IMR-90 (cell line): Measurements from ENCODE around the gene CLMP. TPM values are rescaled to one million over a fixed set of nuclear protein-coding genes. Genes with fewer than 3 reads are reported as not detected.

Experiments used
- ATAC-seq: fragments of 200-7000 bp; cut with Tn5 transposase; 2 replicates; pipeline ENCODE4 v1.9.1; 2020; ENCODE audit warnings: low read depth, mild to moderate bottlenecking, moderate library complexity
- BruUV-seq: library from RNA; stranded (reverse); fragments of 400-500 nt; replicated peaks from 2 replicates; lab custom pipeline; 2021; lab: Mats Ljungman, UMichigan
- CTCF ChIA-PET: fragments of 300-600 bp; formaldehyde crosslinking; extraction: SDS; loops from one replicate; lab custom pipeline; 2021; ENCODE audit warnings: antibody characterized with exemption; lab: Yijun Ruan, JAX
- POLR2A ChIA-PET: fragments of 300-600 bp; sonication (Branson Sonifier 250); formaldehyde crosslinking; loops from one replicate; lab custom pipeline; 2022; ENCODE audit warnings: antibody characterized with exemption; ENCODE audit not compliant: unreplicated experiment; lab: Charles Lee
- DNase-seq: peaks from one replicate; pipeline ENCODE4 v3.0.0; 2013
- H2AFZ ChIP-seq: replicated peaks from 2 replicates; pipeline ENCODE3; 2013; ENCODE audit warnings: low read length, mild to moderate bottlenecking; ENCODE audit not compliant: poor library complexity
- H2AK5ac ChIP-seq: 2 replicates; pipeline ENCODE4 v1.6.1; 2013; ENCODE audit warnings: low read depth, low read length, inconsistent platforms
- H2AK9ac ChIP-seq: replicated peaks from 2 replicates; pipeline ENCODE3; 2013; ENCODE audit warnings: mild to moderate bottlenecking, low read depth, low read length, moderate library complexity; ENCODE audit not compliant: poor library complexity
- H2BK120ac ChIP-seq: 2 replicates; pipeline ENCODE4 v1.6.1; 2013; ENCODE audit warnings: low read depth, low read length, inconsistent platforms
- H2BK15ac ChIP-seq: 3 replicates; pipeline ENCODE4 v1.6.1; 2013; ENCODE audit warnings: low read depth, low read length, inconsistent platforms
- H2BK20ac ChIP-seq: 2 replicates; pipeline ENCODE4 v1.6.1; 2013; ENCODE audit warnings: low read depth, mild to moderate bottlenecking, inconsistent platforms, low read length, moderate library complexity
- H2BK5ac ChIP-seq: 2 replicates; pipeline ENCODE4 v1.6.1; 2013; ENCODE audit warnings: mild to moderate bottlenecking, low read depth, low read length, inconsistent platforms; ENCODE audit not compliant: poor library complexity, severe bottlenecking
- H3K14ac ChIP-seq: replicated peaks from 2 replicates; pipeline ENCODE4 v1.6.1; 2013; ENCODE audit warnings: low read depth, low read length, inconsistent platforms
- H3K18ac ChIP-seq: 2 replicates; pipeline ENCODE4 v1.6.1; 2013; ENCODE audit warnings: low read depth, low read length, control low read depth
- H3K23ac ChIP-seq: 2 replicates; pipeline ENCODE4 v1.6.1; 2013; ENCODE audit warnings: low read depth, low read length, inconsistent platforms
- H3K27ac ChIP-seq: 2 replicates; pipeline ENCODE4 v1.5.1; 2013; ENCODE audit warnings: mild to moderate bottlenecking, control low read depth, low read length; ENCODE audit not compliant: insufficient read depth
- H3K27me3 ChIP-seq: 2 replicates; pipeline ENCODE4 v1.6.1; 2013; ENCODE audit warnings: low read length; ENCODE audit not compliant: control insufficient read depth, insufficient read depth
- H3K36me3 ChIP-seq: 2 replicates; pipeline ENCODE4 v1.6.1; 2013; ENCODE audit warnings: low read length, mixed read lengths; ENCODE audit not compliant: control insufficient read depth, insufficient read depth
- H3K4ac ChIP-seq: 2 replicates; pipeline ENCODE4 v1.6.1; 2013; ENCODE audit warnings: low read depth, low read length, inconsistent platforms
- H3K4me1 ChIP-seq: 2 replicates; pipeline ENCODE4 v1.6.1; 2013; ENCODE audit warnings: low read length, mixed read lengths; ENCODE audit not compliant: control insufficient read depth, insufficient read depth
- H3K4me2 ChIP-seq: 2 replicates; pipeline ENCODE4 v1.6.1; 2013; ENCODE audit warnings: low read depth, mild to moderate bottlenecking, control low read depth, low read length, moderate library complexity
- H3K4me3 ChIP-seq: 2 replicates; pipeline ENCODE4 v1.5.1; 2013; ENCODE audit warnings: low read depth, mild to moderate bottlenecking, control low read depth, low read length, moderate library complexity; ENCODE audit not compliant: insufficient read depth
- H3K56ac ChIP-seq: 2 replicates; pipeline ENCODE4 v1.6.1; 2013; ENCODE audit warnings: low read length, inconsistent platforms; ENCODE audit not compliant: insufficient read depth; ENCODE audit errors: extremely low read depth
- H3K79me1 ChIP-seq, 2 experiments: 2 replicates each; pipeline ENCODE4 v1.6.1; 2013; ENCODE audit warnings: low read length in 2 of 2, inconsistent platforms in 1 of 2, low read depth in 1 of 2
- H3K9ac ChIP-seq: 2 replicates; pipeline ENCODE4 v1.6.1; 2013; ENCODE audit warnings: low read depth, low read length, control low read depth
- H3K9me1 ChIP-seq: 2 replicates; pipeline ENCODE4 v1.6.1; 2013; ENCODE audit warnings: low read length, inconsistent platforms; ENCODE audit not compliant: insufficient read depth
- H3K9me3 ChIP-seq: 2 replicates; pipeline ENCODE4 v1.6.1; 2013; ENCODE audit warnings: low read length; ENCODE audit not compliant: control insufficient read depth, insufficient read depth
- H4K20me1 ChIP-seq: 2 replicates; pipeline ENCODE4 v1.6.1; 2013; ENCODE audit warnings: low read length, inconsistent platforms; ENCODE audit not compliant: insufficient read depth
- H4K5ac ChIP-seq: 2 replicates; pipeline ENCODE4 v1.6.1; 2013; ENCODE audit warnings: mild to moderate bottlenecking, low read depth, low read length, control low read depth
- H4K8ac ChIP-seq, 2 experiments: 2 replicates each; pipeline ENCODE4 v1.6.1; 2013; ENCODE audit warnings: low read depth in 2 of 2, low read length in 2 of 2, control low read depth in 1 of 2, inconsistent platforms in 1 of 2
- H4K91ac ChIP-seq: 2 replicates; pipeline ENCODE4 v1.6.1; 2013; ENCODE audit warnings: low read depth, low read length, inconsistent platforms; ENCODE audit not compliant: insufficient read depth
- BHLHE40 ChIP-seq: fragments of 150-350 bp; IDR thresholded peaks from 2 replicates; pipeline ENCODE4 v1.6.1; 2016; ENCODE audit warnings: mild to moderate bottlenecking, low read depth, low read length
- CEBPB ChIP-seq: IDR thresholded peaks from 2 replicates; pipeline ENCODE4 v1.6.1; 2012; ENCODE audit warnings: low read depth, low read length, improper control_type of control experiment
- CHD1 ChIP-seq: IDR thresholded peaks from 2 replicates; pipeline ENCODE4 v1.6.1; 2012; ENCODE audit warnings: low read depth, low read length, improper control_type of control experiment
- FOS ChIP-seq: fragments of 150-350 bp; IDR thresholded peaks from 2 replicates; pipeline ENCODE4 v1.6.1; 2016; ENCODE audit warnings: low read depth, low read length
- MAFK ChIP-seq: IDR thresholded peaks from 2 replicates; pipeline ENCODE4 v1.6.1; 2012; ENCODE audit warnings: low read depth, low read length, improper control_type of control experiment
- MAZ ChIP-seq: IDR thresholded peaks from 2 replicates; pipeline ENCODE4 v1.6.1; 2012; ENCODE audit warnings: low read depth, mild to moderate bottlenecking, low read length, improper control_type of control experiment, moderate library complexity, borderline replicate concordance
- MXI1 ChIP-seq: IDR thresholded peaks from 2 replicates; pipeline ENCODE4 v1.6.1; 2012; ENCODE audit warnings: low read depth, mild to moderate bottlenecking, low read length, moderate library complexity, borderline replicate concordance
- NFE2L2 ChIP-seq: fragments of 150-350 bp; IDR thresholded peaks from 2 replicates; pipeline ENCODE4 v1.6.1; 2016; ENCODE audit warnings: low read depth, mild to moderate bottlenecking, low read length
- POLR2A ChIP-seq: IDR thresholded peaks from 2 replicates; pipeline ENCODE4 v1.6.1; 2012; ENCODE audit warnings: mild to moderate bottlenecking, low read depth, low read length
- RAD21 ChIP-seq: IDR thresholded peaks from 2 replicates; pipeline ENCODE4 v1.6.1; 2012; ENCODE audit warnings: low read length, improper control_type of control experiment
- RCOR1 ChIP-seq: IDR thresholded peaks from 2 replicates; pipeline ENCODE4 v1.6.1; 2012; ENCODE audit warnings: mild to moderate bottlenecking, low read length, improper control_type of control experiment; ENCODE audit not compliant: insufficient replicate concordance
- RFX5 ChIP-seq: IDR thresholded peaks from 2 replicates; pipeline ENCODE4 v1.8.0; 2012; ENCODE audit warnings: low read depth, mild to moderate bottlenecking, low read length, moderate library complexity
- SMC3 ChIP-seq: fragments of 150-350 bp; IDR thresholded peaks from 2 replicates; pipeline ENCODE4 v1.6.1; 2016; ENCODE audit warnings: low read depth, mild to moderate bottlenecking, antibody characterized with exemption, low read length, moderate library complexity
- WGBS, 2 experiments: methylation state at CpG; one replicate each; pipeline versions ENCODE4 v1.1.5 to v1.1.7; 2013; ENCODE audit warnings: missing lambda C conversion rate in 2 of 2; ENCODE audit not compliant: insufficient read length in 1 of 2; ENCODE audit errors: extremely low coverage in 2 of 2; 5-methylcytosine and 5-hydroxymethylcytosine counted together
- dilution Hi-C: fragments of 300-500 bp; cut with HindIII; formaldehyde crosslinking; loops from one replicate; pipeline ENCODE4 v1.14.3; 2018; ENCODE audit warnings: low sequenced_read_pairs; ENCODE audit not compliant: unreplicated experiment
- in situ Hi-C: fragments of 300-500 bp; cut with MboI; formaldehyde crosslinking; loops from 3 replicates; pipeline ENCODE4 v1.14.3; 2019; ENCODE audit warnings: low sequenced_read_pairs, inconsistent platforms, mixed read lengths
- intact Hi-C: fragments of 100-400 bp; cut with micrococcal nuclease; formaldehyde crosslinking; loops from 2 replicates; pipeline ENCODE4 v1.10.0; 2022
- polyA plus RNA-seq, 3 experiments: library from polyadenylated mRNA; depleted of rRNA; stranded (reverse); fragments of >200 nt; gene quantifications; 2 replicates each; pipeline ENCODE4 v1.2.3, GENCODE V29; 2012; ENCODE audit warnings: low replicate concordance in 1 of 3
- total RNA-seq: library from RNA; depleted of rRNA; stranded (reverse); fragments of >200 nt; gene quantifications from 2 replicates; pipeline ENCODE4 v1.2.3, GENCODE V29; 2012
- TF ChIP-seq, protein P1 (sequence below): fragments of 150-350 bp; IDR thresholded peaks from 2 replicates; pipeline ENCODE4 v1.6.1; 2016; ENCODE audit warnings: low read depth, mild to moderate bottlenecking, low read length, moderate library complexity, borderline replicate concordance
- TF ChIP-seq, protein P2 (sequence below): conservative IDR thresholded peaks from 2 replicates; pipeline ENCODE4 v1.5.1; 2012; ENCODE audit warnings: mild to moderate bottlenecking, low read depth, low read length, improper control_type of control experiment
- TF ChIP-seq, protein P3 (sequence below): fragments of 150-350 bp; IDR thresholded peaks from 2 replicates; pipeline ENCODE4 v1.6.1; 2017; ENCODE audit warnings: mild to moderate bottlenecking, antibody characterized with exemption, low read length, low read depth

The CLMP gene
- total and polyA plus RNA-seq, 2 of the 4 experiments (the other 2 are of a cell fraction) = 54.7 to 95.7 TPM

GRCh38 chr11:123111465-123111864 lies 83.6 kb downstream of the CLMP start:
- ATAC-seq = peak; percentile 19; the same call in 1 of the 2 replicates
- TF ChIP-seq RCOR1 (no peak), RAD21 (peak; percentile 88), MAZ (no peak), BHLHE40 (no peak), SMC3 (peak; percentile 89), CEBPB (no peak), CHD1 (no peak), FOS (no peak), RFX5 (no peak), NFE2L2 (no peak), MAFK (no peak), POLR2A (no peak), MXI1 (no peak)
- TF ChIP-seq, protein P1, sequence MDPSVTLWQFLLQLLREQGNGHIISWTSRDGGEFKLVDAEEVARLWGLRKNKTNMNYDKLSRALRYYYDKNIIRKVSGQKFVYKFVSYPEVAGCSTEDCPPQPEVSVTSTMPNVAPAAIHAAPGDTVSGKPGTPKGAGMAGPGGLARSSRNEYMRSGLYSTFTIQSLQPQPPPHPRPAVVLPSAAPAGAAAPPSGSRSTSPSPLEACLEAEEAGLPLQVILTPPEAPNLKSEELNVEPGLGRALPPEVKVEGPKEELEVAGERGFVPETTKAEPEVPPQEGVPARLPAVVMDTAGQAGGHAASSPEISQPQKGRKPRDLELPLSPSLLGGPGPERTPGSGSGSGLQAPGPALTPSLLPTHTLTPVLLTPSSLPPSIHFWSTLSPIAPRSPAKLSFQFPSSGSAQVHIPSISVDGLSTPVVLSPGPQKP = no peak
- TF ChIP-seq, protein P2, sequence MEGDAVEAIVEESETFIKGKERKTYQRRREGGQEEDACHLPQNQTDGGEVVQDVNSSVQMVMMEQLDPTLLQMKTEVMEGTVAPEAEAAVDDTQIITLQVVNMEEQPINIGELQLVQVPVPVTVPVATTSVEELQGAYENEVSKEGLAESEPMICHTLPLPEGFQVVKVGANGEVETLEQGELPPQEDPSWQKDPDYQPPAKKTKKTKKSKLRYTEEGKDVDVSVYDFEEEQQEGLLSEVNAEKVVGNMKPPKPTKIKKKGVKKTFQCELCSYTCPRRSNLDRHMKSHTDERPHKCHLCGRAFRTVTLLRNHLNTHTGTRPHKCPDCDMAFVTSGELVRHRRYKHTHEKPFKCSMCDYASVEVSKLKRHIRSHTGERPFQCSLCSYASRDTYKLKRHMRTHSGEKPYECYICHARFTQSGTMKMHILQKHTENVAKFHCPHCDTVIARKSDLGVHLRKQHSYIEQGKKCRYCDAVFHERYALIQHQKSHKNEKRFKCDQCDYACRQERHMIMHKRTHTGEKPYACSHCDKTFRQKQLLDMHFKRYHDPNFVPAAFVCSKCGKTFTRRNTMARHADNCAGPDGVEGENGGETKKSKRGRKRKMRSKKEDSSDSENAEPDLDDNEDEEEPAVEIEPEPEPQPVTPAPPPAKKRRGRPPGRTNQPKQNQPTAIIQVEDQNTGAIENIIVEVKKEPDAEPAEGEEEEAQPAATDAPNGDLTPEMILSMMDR = peak; percentile 76
- TF ChIP-seq, protein P3, sequence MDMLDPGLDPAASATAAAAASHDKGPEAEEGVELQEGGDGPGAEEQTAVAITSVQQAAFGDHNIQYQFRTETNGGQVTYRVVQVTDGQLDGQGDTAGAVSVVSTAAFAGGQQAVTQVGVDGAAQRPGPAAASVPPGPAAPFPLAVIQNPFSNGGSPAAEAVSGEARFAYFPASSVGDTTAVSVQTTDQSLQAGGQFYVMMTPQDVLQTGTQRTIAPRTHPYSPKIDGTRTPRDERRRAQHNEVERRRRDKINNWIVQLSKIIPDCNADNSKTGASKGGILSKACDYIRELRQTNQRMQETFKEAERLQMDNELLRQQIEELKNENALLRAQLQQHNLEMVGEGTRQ = no peak
- no peak overlapping the region for H3K27ac ChIP-seq

More at GRCh38 chr11:123111465-123111864, 83.6 kb downstream of the CLMP start:
- Histone ChIP-seq H2AK9ac (no peak overlapping the region), H3K56ac (no peak overlapping the region), H3K4me3 (no peak overlapping the region), H2AK5ac (no peak overlapping the region), H3K4ac (no peak overlapping the region; the same call in 1 of the 2 replicates), H3K9ac (no peak overlapping the region), H2BK5ac (peak overlapping the region; percentile 48), H2BK20ac (0 out of 2 replicates have a peak overlapping the region, but pooled peaks have one; percentile 3), H2BK120ac (no peak overlapping the region), H2BK15ac (no peak overlapping the region), H3K4me1 (peaks cover 13% of the 10 kb centered on the region), H3K9me1 (peaks cover 14% of the 10 kb centered on the region), H4K8ac (no peak overlapping the region), H3K18ac (no peak overlapping the region), H3K14ac (no peak overlapping the region), H4K91ac (no peak overlapping the region), H4K20me1 (no peaks in the 10 kb centered on the region), H3K79me1 (peaks cover 51 to 81% of the 10 kb centered on the region in 2 experiments), H3K4me2 (no peak overlapping the region), H3K23ac (no peak overlapping the region), H2AFZ (no peak overlapping the region), H3K9me3 (peaks cover 6% of the 10 kb centered on the region), H3K27me3 (no peaks in the 10 kb centered on the region), H4K5ac (no peak overlapping the region), H3K36me3 (peaks cover 32% of the 10 kb centered on the region)
- no TSS peak for BruUV-seq
- peak; percentile 65 for DNase-seq
- dilution Hi-C loops = loop anchor here (25.0 kb wide), 1 partner anchor 151 kb away; no protein-coding TSS in a partner anchor
- WGBS, 2 experiments = 100% methylated on average over 1 of the region's 4 CpGs; no CpG with 5 or more reads in 1 of the 2 experiments
- in situ Hi-C loops = loop anchor here (5.0 kb wide), 1 partner anchor 136 kb away; no protein-coding TSS in a partner anchor
- ChIA-PET CTCF (interaction anchor here (0.6 to 5.0 kb wide), 6 partner anchors 28 to 135 kb away, joined by 3 to 42 read pairs (median 4); no protein-coding TSS in a partner anchor), POLR2A (no interaction called here)
- intact Hi-C loops = loop anchor here (1.0 to 5.0 kb wide), 3 partner anchors 55 to 136 kb away; no protein-coding TSS in a partner anchor
